ENCODE measurements around the gene S100G.

S100G gene

GRCh38 chrX:16700734-16701133, 50.8 kb downstream of the S100G start:
- no peak for DNase-seq
- H3K9me3 ChIP-seq (ENCODE audit: severe bottlenecking) = no peaks in the 10 kb centered on the region
- H3K36me3 ChIP-seq = peaks cover 36% of the 10 kb centered on the region
- H3K4me3 ChIP-seq (ENCODE audit: low read depth, low read length) = no peak overlapping the region
- no peak overlapping the region for H3K27ac ChIP-seq
- H3K27me3 ChIP-seq (ENCODE audit: insufficient read depth, low read depth, severe bottlenecking) = no peaks in the 10 kb centered on the region
- no peak for TF ChIP-seq CTCF (IDR thresholded peaks at IDR 0.05; ENCODE audit: low read depth, low read length)

- no peak for TF ChIP-seq CTCF (IDR thresholded peaks at IDR 0.05; ENCODE audit: low read depth, low read length)
- Histone ChIP-seq H3K9me3 (ENCODE audit: severe bottlenecking) (no peaks in the 10 kb centered on the region), H3K27me3 (ENCODE audit: insufficient read depth, low read depth, severe bottlenecking) (no peaks in the 10 kb centered on the region), H3K27ac (no peak overlapping the region), H3K36me3 (peaks cover 41% of the 10 kb centered on the region), H3K4me3 (ENCODE audit: low read depth, low read length) (no peak overlapping the region)
- no peak for DNase-seq
These were observed 53.0 kb downstream of the S100G start for GRCh38 chrX:16702700-16703599.
